HL-60 (cell line): Measurements from ENCODE around the gene EFR3B.

Source experiments
- TF ChIP-seq, protein P1 (sequence below): IDR thresholded peaks from one replicate; pipeline ENCODE4 v1.5.1; 2011; ENCODE audit warnings: low read length, control low read depth, inconsistent platforms; ENCODE audit not compliant: insufficient read depth
- TF ChIP-seq, protein P2 (sequence below): IDR thresholded peaks from 2 replicates; pipeline ENCODE4 v1.6.1; 2012; ENCODE audit warnings: low read depth; ENCODE audit not compliant: insufficient replicate concordance

DNA sequence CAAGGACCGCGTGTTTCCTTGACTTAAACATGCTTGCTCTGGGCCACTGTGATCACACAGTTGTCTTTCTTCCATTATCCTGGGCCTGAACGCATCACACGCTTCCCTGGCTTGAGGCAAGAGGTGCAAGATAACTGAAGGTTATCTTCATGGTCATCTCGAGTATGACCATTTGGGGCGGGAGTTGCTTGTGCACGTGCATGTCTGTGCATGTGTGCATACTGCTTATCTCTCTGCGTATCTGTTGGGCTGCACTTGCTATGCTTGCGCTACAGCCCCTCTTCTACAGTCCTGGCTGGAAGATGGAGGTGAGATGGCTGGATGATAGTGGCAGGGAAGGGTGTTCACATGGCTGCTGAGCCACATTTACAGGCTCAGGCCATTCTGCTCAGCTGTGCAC, 27.2 kb upstream of the EFR3B start:
- TF ChIP-seq, protein P1, sequence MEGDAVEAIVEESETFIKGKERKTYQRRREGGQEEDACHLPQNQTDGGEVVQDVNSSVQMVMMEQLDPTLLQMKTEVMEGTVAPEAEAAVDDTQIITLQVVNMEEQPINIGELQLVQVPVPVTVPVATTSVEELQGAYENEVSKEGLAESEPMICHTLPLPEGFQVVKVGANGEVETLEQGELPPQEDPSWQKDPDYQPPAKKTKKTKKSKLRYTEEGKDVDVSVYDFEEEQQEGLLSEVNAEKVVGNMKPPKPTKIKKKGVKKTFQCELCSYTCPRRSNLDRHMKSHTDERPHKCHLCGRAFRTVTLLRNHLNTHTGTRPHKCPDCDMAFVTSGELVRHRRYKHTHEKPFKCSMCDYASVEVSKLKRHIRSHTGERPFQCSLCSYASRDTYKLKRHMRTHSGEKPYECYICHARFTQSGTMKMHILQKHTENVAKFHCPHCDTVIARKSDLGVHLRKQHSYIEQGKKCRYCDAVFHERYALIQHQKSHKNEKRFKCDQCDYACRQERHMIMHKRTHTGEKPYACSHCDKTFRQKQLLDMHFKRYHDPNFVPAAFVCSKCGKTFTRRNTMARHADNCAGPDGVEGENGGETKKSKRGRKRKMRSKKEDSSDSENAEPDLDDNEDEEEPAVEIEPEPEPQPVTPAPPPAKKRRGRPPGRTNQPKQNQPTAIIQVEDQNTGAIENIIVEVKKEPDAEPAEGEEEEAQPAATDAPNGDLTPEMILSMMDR, result no peak
- TF ChIP-seq, protein P2, sequence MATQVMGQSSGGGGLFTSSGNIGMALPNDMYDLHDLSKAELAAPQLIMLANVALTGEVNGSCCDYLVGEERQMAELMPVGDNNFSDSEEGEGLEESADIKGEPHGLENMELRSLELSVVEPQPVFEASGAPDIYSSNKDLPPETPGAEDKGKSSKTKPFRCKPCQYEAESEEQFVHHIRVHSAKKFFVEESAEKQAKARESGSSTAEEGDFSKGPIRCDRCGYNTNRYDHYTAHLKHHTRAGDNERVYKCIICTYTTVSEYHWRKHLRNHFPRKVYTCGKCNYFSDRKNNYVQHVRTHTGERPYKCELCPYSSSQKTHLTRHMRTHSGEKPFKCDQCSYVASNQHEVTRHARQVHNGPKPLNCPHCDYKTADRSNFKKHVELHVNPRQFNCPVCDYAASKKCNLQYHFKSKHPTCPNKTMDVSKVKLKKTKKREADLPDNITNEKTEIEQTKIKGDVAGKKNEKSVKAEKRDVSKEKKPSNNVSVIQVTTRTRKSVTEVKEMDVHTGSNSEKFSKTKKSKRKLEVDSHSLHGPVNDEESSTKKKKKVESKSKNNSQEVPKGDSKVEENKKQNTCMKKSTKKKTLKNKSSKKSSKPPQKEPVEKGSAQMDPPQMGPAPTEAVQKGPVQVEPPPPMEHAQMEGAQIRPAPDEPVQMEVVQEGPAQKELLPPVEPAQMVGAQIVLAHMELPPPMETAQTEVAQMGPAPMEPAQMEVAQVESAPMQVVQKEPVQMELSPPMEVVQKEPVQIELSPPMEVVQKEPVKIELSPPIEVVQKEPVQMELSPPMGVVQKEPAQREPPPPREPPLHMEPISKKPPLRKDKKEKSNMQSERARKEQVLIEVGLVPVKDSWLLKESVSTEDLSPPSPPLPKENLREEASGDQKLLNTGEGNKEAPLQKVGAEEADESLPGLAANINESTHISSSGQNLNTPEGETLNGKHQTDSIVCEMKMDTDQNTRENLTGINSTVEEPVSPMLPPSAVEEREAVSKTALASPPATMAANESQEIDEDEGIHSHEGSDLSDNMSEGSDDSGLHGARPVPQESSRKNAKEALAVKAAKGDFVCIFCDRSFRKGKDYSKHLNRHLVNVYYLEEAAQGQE, result no peak
